NCI-H128 (cell line): ENCODE data around the gene HBD.
"Not testable (repeated sequence)": the region's sequence is repeated elsewhere in the genome, so short reads cannot be mapped to it uniquely, and the experiment has no call there.

Experiments
- DNase-seq: peaks from one replicate; lab custom pipeline; 2025; ENCODE audit not compliant: unreplicated experiment; lab: John Stamatoyannopoulos, UW

Gene HBD

DNA sequence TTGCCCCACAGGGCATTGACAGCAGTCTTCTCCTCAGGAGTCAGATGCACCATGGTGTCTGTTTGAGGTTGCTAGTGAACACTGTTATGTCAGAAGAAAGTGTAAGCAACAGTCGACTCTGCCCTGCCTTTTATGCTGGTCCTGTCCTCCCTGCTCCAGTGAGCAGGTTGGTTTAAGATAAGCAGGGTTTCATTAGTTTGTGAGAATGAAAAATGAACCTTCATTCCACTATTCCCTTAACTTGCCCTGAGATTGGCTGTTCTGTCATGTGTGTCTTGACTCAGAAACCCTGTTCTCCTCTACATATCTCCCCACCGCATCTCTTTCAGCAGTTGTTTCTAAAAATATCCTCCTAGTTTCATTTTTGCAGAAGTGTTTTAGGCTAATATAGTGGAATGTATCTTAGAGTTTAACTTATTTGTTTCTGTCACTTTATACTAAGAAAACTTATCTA is at the start of gene HBD:
Gene HBD (minus strand): TSS at position 103 of the 454 bp plus-strand sequence. CDS start 50 bp downstream, at position 53.
- no peak for DNase-seq

DNA sequence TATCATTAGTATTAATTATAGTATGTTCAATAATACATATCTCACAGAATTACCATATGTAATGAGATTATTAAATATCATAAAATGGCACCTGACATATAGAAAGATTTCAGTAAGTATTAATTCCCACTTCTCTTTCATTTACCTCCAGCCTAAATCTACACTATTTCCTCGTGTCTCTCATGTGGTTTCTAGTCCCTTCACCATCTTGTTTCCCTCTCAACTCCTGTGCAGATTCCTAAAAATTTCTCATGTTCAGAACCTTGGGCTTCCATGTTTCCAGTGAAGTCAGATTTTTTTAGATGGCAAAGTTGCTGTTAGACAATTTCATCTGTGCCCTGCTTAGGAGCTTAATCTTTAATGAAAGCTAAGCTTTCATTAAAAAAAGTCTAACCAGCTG is 49.6 kb upstream of the HBD start:
- DNase-seq: no peak

DNA sequence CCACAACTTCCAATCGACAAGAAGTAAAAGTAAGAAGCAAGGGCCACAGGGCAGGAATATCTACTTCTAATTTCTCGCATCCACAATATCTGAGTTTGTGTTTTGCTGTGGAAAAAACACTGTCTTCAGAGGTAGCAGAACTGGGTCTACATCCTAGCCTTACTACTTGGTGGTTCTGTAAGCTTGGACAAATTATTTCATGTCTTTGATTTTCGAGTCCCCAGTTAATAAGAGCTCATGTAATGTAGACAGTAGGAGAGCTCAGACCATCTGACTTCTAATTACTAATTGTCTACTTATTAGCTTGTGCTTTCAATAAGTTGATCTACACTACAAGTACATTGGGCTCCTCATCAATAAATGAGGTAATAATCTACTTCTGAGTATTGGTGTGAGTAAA is 48.8 kb upstream of the HBD start:
- DNase-seq: no peak

DNA sequence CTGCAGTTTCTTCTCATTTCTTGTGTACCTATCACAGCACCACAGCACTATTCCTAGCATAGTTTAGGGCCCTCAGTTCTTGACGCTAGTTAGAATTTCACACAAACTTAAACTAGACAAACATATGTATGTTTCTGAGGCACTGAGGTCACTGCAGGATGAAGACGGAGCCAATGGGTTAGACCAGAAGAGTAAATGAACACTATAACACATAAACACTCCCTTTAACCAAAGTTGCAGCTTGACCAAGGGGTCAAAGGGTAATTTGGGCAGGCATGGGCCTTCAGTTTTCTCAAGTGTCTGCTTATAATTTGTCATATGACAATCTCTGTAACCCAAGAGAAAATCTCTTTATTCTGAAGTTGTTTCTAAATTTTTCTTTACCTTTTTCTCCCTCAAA is 48.3 kb upstream of the HBD start:
- DNase-seq: no peak

DNA sequence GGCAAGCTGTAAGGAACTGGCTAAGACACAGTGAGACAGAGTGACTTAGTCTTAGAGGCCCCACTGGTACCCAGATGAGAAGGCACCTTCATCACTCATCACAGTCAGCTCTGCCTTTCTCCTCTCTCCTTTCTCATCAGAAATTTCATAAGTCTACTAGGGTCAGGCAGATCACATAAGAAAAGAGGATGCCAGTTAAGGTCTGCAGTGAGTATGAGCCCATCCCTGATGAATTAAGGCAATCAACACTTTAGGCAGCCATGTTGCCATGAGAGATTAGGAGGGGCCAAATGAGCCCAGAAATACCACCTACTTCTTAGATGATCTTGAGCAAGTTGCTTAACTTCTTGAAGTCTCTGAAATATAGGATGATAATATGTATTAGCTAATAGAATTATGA is 47.3 kb upstream of the HBD start:
- no peak for DNase-seq

DNA sequence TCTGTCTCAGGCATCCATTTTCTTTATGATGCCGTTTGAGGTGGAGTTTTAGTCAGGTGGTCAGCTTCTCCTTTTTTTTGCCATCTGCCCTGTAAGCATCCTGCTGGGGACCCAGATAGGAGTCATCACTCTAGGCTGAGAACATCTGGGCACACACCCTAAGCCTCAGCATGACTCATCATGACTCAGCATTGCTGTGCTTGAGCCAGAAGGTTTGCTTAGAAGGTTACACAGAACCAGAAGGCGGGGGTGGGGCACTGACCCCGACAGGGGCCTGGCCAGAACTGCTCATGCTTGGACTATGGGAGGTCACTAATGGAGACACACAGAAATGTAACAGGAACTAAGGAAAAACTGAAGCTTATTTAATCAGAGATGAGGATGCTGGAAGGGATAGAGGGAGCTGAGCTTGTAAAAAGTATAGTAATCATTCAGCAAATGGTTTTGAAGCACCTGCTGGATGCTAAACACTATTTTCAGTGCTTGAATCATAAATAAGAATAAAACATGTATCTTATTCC is 46.4 kb upstream of the HBD start:
- no peak for DNase-seq

DNA sequence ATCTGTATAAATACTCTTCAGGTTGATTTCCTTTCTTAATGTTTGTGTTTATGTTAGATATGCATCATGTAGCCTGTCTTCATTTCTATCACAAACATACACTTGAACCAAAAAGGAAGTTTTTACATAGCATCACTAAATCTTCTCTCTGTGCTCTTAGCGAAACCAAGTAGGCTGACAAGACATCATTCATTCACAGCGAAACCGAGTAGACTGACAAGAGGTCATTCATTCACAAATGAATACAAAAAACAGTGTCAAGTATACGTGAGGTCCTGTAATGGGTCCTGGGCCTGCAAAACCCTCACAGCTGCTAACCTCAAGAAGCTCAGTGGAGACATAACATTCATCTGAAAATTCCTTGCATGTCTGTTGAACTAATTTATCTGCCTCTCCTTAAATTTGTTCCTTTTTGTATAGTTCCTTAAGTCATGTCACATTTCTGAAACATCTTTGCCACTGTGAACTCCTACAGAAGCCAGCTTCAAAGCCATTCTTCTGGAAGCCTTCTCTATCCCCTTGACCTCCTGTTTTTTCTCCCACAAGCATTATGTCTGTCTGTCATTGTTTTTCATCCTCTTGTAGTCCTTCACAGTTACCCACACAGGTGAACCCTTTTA is 45.3 kb upstream of the HBD start:
- DNase-seq: no peak

DNA sequence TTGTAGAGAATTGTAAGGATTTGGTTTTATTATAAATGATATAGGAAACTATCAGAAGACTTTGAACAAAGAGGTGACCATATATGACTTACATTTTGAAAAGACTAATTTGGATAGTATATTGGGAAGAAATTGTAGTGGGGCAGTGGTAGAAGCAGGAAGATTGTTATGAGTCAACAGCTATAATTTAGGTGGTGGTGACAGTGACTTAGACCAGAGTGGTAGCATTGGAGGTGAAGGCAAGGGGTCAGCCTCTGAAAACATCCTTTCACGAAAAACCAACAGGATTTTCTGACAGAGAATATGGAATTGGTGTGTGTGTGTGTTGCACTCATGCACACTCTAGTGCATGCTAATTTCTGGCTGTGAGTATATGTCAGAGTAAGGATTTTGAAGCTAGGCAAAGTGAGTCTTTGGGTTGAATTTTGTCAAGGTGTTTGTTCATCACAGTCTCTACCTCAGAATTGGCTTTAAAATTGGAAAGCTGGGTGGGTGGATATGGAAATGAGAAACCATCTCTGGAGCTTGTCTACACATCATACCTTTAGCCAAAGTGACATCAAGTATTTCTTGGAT is 43.6 kb upstream of the HBD start:
- DNase-seq: no peak

DNA sequence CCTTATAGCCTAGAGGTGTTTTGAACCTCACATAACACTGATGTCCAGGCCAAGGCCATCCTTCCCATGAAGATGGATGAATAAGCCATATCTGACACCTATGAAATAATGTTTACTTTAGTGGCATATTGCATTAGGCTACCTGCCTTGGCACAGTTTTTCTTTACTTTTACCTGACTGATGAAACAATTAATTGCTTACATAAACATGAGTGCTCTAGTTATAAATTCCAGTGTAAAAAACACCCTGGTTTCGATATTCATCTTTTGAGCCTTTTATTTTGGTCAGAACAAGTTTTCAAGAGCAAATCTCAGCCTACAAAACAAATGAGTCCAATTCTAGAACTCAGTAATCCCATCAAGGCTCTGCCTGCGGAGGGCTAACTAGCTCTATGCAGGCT is 42.4 kb upstream of the HBD start:
- no peak for DNase-seq

DNA sequence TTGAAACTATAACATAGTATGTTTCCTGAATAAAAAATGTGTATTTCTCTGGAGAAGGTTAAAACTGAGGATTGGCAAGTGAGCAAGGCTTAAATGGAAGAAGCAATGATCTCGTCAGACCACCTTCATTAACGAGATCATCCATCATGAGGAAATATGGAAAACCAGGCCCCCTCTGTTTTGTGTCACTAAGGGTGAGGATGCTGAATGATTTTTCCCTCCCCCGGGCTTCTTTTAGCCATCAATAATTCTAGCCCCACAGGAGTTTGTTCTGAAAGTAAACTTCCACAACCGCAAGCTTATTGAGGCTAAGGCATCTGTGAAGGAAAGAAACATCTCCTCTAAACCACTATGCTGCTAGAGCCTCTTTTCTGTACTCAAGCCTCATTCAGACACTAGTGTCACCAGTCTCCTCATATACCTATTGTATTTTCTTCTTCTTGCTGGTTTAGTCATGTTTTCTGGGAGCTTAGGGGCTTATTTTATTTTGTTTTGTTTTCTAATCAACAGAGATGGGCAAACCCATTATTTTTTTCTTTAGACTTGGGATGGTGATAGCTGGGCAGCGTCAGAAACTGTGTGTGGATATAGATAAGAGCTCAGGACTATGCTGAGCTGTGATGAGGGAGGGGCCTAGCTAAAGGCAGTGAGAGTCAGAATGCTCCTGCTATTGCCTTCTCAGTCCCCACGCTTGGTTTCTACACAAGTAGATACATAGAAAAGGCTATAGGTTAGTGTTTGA is 41.3 kb upstream of the HBD start:
- DNase-seq: no peak

DNA sequence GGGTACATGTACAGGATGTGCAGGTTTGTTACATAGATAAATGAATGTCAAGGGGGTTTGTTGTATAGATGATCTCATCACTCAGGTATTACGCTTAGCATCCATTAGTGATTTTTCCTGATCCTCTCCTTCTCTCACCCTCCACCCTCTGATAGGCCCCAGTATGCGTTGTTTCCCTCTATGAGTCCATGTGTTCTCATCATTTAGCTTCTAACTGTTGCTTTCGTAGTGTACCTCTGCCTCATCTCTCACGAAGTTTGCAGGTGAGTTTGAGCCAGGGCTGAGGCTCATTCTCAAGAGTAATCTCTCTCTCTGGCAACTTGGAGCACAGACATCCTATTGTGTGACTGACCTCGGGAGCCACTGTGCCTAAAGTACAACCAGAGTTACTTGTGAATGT is 40.1 kb upstream of the HBD start:
- DNase-seq: no peak

DNA sequence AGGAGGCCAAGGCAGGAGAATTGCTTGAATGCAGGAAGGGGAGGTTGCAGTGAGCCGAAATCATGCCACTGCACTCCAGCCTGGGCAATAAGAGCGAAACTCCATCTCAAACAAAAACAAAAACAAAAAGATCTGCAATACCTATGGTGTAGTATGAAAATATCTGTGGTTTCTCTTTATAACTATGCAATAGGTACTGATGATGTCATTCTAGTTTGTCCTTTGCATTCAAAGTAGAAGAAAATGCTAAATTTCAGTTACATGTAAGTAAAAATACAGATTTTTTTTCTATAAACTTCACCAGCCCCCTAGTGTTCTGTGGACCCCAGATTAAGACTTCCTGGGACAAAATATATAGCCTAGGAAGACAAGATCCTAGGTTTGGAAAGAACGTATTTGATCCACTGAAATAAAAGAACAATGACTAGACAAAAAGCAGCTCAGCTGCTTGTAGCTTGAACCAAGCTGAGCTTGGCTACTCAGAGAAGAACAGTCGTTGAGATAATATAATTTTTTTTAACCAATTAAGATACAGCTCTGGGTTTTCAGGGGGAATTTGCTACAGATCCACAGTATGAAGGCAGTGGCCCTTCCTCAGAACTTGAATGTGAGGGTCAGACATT is 38.2 kb upstream of the HBD start:
- no peak for DNase-seq

DNA sequence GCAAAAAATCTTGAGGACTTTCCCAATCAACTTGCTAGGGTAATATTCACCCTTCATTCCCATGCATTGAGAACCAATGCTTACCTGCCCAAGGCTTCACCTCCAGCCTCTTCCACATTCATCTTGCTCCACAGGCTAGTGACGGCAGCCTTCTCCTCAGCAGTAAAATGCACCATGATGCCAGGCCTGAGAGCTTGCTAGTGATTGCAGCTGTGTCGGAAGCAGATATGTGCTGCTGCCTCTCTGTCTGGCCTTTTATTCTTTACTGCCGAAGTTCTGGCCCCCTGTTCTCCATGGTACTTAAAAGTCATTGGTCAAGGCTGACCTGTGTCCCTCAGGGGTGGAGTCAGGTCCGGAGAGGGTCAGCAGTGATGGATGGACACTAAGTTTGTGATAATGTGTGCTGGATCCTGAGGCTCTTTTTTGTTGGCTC is 35.4 kb upstream of the HBD start, which contains the start of gene HBE1:
Gene HBE1 (minus strand): TSS at position 231 of the 433 bp plus-strand sequence. CDS start 55 bp downstream, at position 176.
- DNase-seq: no peak

DNA sequence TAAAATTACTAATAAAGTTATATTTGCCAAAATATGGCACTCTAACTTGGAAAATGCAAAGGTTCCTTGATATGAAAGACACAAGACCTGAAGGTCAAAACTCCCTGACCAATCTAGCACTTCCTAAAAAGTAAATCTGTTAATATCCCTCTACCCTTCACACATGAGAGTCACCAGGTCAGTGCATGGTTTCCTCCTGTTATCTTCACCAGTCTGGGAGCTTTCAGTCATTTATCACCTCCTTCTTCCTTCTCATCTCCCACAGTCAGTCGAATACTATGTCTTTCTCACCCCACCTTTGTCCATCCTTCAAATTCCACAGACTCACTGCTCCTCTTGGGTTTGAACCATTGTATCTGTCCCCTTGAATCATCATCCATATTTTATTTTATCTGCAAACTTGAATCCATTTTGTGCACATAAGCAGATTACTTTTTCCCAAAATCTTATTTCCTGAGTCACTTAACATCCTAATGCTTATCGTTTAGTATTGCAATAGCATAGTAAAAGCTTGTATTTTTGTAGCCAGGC is 32.8 kb upstream of the HBD start:
- no peak for DNase-seq

DNA sequence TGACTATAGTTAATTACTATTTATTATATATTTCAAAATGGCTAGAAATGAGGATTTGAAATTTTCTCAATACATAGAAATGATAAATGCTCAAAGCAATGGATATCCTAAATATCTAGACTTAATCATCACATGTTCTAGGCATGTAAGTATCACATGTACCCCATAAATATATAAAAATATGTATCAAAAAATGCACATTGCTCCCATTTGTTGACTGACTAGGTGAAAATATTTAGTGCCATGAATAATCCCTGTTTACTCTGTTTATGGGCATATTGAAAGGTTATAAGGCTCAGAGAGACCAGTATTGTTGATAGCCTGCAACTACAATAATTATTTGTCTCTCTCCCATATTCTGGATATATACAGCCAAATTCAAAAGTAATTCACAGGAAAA is 32.3 kb upstream of the HBD start:
- no peak for DNase-seq

DNA sequence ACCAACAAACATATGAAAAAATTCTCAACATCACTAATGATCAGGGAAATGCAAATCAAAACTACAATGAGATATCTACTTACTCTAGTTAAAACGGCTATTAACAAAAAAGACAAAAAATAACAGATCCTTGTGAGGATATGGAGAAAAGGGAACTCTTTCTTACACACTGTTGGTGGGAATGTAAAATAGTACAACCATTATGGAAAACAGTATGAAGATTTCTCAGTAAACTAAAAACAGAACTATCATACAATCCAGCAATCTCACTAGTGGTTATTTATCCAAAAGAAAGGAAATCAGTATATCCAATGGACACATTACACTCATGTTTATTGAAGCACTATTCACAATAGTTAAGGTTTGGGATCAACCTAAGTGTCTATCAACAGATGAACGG is 31.5 kb upstream of the HBD start:
- DNase-seq: no peak

DNA sequence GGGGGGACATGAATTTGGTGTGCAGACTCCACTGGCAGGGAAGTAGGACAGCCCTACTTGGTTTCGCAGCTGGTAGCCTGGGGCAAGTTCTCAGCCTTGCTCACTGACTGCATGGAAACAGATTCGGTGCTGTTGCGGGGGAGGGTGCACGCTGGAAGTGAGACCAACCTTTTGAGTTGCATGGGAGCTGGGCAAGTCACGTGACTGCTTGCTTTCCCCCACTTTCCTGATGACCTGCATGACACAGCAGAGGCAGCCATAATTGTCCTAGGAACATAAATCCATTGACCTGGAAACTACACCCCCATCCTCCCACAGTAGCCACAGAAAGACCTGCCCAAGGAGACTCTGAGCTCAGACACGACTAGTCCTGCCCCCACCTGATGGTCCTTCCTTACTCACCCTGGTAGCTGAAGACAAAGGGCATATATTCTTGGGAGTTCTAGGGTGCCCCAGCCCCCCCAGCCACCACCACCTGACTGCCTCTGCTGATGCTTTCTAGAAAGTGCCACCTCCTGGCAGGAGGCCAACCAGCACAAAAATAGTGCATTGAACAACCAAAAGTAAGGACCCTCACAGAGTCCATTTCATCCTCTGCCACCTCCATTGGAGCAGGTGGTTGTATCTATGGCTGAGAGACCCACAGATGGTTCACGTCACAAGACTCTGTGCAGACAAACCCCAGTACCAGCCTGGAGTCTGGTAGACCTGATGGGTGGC is 24.4 kb upstream of the HBD start:
- DNase-seq: no peak

DNA sequence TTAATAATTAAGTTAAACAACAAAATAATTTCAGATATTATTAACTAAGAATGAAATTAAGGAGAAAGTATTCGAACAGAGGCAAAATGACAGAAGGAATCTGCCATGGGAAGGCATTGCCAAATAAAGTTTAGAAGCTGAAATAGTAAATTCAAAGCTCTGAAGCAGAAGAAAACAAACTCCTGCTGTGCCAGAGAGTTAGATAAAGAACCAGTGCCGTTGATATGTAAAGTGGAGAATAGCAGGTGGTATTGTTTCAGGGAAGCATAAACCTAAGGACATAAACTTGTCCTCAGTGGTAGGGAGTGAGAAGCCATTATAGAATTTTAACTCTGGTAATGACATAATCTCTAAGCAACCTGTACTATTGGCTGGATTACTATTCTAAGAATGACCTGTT is 23.0 kb upstream of the HBD start:
- DNase-seq: no peak

DNA sequence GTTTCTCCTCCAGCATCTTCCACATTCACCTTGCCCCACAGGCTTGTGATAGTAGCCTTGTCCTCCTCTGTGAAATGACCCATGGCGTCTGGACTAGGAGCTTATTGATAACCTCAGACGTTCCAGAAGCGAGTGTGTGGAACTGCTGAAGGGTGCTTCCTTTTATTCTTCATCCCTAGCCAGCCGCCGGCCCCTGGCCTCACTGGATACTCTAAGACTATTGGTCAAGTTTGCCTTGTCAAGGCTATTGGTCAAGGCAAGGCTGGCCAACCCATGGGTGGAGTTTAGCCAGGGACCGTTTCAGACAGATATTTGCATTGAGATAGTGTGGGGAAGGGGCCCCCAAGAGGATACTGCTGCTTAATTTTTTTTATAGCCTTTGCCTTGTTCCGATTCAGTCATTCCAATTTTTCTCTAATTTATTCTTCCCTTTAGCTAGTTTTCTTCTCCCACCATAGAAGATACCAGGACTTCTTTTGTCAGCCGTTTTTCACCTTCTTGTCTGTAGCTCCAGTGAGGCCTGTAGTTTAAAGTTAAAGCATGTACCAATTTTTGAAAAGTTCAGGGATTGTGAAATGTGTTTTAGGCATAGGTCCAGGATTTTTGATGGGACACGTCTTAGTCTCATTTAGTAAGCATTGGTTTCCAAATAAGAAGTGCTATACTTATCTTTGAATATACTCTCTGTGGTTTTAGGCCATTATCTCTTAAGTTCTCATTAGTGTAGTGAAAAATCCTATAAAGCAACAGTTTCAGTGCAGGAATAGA is 20.5 kb upstream of the HBD start, which contains the start of gene HBG2:
Gene HBG2 (minus strand): TSS at position 136 of the 768 bp plus-strand sequence. CDS start 53 bp downstream, at position 83.
- DNase-seq: not testable (repeated sequence)

DNA sequence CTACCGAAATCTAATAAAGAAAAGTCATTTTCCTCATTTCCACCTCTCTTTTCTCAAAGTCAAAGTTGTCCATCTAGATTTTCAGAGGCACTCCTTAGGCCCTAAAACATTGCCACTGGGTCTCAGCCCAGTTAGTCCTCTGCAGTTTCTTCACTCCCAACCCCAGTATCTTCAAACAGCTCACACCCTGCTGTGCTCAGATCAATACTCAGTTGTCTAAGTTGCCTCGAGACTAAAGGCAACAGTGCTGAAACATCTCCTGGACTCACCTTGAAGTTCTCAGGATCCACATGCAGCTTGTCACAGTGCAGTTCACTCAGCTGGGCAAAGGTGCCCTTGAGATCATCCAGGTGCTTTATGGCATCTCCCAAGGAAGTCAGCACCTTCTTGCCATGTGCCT is 19.7 kb upstream of the HBD start:
- not testable (repeated sequence) for DNase-seq
